Measurements from ENCODE around the gene A2ML1. TPM values are rescaled to one million over a fixed set of nuclear protein-coding genes. Genes with fewer than 3 reads are reported as not detected.

Gene A2ML1
- total RNA-seq, 1 donor from 2014 or later, result 0.19 TPM

DNA sequence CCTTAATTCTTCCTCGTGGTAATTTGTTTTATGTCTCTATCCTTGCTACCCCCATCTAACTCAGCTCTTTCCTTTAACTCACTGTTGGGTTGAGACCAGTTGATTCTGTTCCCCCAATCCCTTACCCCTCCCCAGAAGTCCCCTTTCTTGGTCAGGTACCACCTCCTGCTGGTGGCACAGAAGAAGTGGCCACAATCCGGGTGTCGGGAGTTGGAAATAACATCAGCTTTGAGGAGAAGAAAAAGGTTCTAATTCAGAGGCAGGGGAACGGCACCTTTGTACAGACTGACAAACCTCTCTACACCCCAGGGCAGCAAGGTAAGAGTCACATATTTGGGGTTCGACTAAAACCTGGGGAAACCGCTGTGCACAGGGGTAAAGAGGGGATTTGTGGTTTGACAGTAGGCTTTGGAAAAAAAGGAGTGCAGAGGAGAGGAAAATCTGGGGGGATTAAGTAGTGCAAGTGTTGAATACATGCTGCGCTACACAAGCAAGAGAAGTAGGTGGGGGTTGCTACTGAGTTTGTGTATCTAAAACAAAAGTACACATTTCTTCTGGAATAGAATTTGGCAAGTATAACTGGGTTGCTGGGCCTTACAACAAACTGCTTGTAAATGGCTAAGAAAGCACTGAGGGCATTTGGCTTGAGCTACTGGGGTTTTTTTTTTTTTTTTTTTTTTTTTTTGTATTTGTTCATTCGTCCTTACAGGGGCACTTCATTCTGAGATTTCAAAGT is 1.3 kb downstream of the A2ML1 start:
- peaks cover 16% of the 10 kb centered on the region for H3K27me3 Mint-ChIP-seq
- peak; percentile 34 for DNase-seq (ENCODE audit: low spot score, unreplicated experiment)
- no peak overlapping the region for H3K4me3 Mint-ChIP-seq (ENCODE audit: low read depth)
- H3K4me1 Mint-ChIP-seq (ENCODE audit: low read depth), result peaks cover 7% of the 10 kb centered on the region
- H3K27ac Mint-ChIP-seq, result no peak overlapping the region
- peaks cover 10% of the 10 kb centered on the region for H3K9me3 Mint-ChIP-seq (ENCODE audit: low read depth)
- peak; percentile 70 for TF ChIP-seq CTCF (IDR thresholded peaks at IDR 0.05; ENCODE audit: unreplicated experiment)
- H3K36me3 Mint-ChIP-seq (ENCODE audit: insufficient read depth), result peaks cover 1% of the 10 kb centered on the region

DNA sequence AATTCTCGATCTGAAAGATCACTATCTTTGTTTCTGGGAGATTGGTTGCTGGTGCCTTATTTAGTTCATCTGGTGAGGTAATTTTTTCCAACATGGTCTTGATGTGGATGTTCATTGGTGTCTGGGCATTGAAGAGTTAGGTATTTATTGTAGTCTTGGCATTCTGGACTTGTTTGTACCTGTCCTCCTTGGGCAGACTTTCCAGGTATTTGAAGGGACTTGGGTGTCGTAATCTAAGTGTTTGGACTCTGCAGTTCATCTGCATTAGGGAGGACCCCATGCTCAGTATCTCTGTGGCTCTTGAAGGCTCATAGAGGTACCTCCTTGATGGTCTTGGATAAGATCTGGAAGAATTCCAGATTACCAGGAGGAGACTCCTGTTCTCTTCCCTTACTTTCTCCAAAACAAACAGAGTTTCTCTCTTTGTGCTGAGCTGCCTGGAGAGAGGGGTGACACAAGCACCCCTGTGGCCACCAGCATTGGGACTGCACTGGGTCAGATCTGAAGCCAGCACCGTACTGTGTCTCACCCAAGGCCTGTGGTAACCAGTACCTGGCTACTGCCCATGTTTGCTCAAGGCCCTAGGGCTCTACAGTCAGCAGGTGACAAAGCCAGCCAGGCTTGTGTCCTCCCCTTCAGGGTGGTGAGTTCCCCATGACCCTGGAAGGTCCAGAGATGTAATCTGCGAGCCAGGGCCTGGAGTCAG is 5.3 kb downstream of the A2ML1 start:
- Mint-ChIP-seq H3K27me3 (peaks cover 10% of the 10 kb centered on the region), H3K9me3 (ENCODE audit: low read depth) (peaks cover 10% of the 10 kb centered on the region), H3K4me3 (ENCODE audit: low read depth) (no peak overlapping the region), H3K27ac (no peak overlapping the region), H3K4me1 (ENCODE audit: low read depth) (peaks cover 8% of the 10 kb centered on the region), H3K36me3 (ENCODE audit: insufficient read depth) (peaks cover 1% of the 10 kb centered on the region)
- no peak for TF ChIP-seq CTCF (IDR thresholded peaks at IDR 0.05; ENCODE audit: unreplicated experiment)
- DNase-seq (ENCODE audit: low spot score, unreplicated experiment), result no peak

GRCh38 chr12:8828257-8829124 is 6.1 kb downstream of the A2ML1 start:
- TF ChIP-seq CTCF (IDR thresholded peaks at IDR 0.05; ENCODE audit: unreplicated experiment), result no peak
- DNase-seq (ENCODE audit: low spot score, unreplicated experiment), result no peak
- H3K36me3 Mint-ChIP-seq (ENCODE audit: insufficient read depth), result peaks cover 1% of the 10 kb centered on the region
- peaks cover 6% of the 10 kb centered on the region for H3K4me1 Mint-ChIP-seq (ENCODE audit: low read depth)
- peaks cover 3% of the 10 kb centered on the region for H3K27me3 Mint-ChIP-seq
- H3K9me3 Mint-ChIP-seq (ENCODE audit: low read depth), result peaks cover 10% of the 10 kb centered on the region
- no peak overlapping the region for H3K4me3 Mint-ChIP-seq (ENCODE audit: low read depth)
- H3K27ac Mint-ChIP-seq, result peak overlapping the region; percentile 87

DNA sequence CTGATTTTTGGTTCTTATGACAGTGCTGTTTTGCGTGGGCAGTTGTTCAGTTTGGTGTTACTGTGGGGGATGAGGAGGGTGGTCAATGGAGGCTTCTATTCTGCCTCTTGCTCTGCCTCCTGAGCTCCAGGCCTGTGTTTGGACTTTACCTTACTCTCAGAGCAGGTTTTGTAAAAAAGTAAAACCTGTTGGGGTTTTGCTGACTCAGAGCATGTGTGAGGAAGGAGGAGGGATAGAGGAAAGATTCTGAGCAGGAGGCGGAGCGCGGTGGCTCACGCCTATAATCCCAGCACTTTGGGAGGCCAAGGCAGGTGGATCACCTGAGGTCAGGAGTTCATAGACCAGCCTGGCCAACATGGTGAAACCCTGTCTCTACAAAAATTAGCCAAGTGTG is 6.7 kb downstream of the A2ML1 start:
- H3K27ac Mint-ChIP-seq, result peak overlapping the region; percentile 87

More for the DNA sequence above, 6.7 kb downstream of the A2ML1 start:
- Mint-ChIP-seq H3K9me3 (ENCODE audit: low read depth) (peaks cover 10% of the 10 kb centered on the region), H3K36me3 (ENCODE audit: insufficient read depth) (peaks cover 1% of the 10 kb centered on the region), H3K4me3 (ENCODE audit: low read depth) (no peak overlapping the region), H3K27me3 (peaks cover 3% of the 10 kb centered on the region), H3K4me1 (ENCODE audit: low read depth) (peaks cover 5% of the 10 kb centered on the region)
- no peak for TF ChIP-seq CTCF (IDR thresholded peaks at IDR 0.05; ENCODE audit: unreplicated experiment)
- DNase-seq (ENCODE audit: low spot score, unreplicated experiment), result no peak

Data from progenitor cell of endocrine pancreas (in vitro differentiated cells).